DMS153 (cell line): ENCODE results near the gene DOCK9.
A peak's percentile ranks its signal among the peaks of the same experiment; 100 is the strongest.

Source experiments
- DNase-seq: peaks from one replicate; lab custom pipeline; 2025; lab: John Stamatoyannopoulos, UW

Gene DOCK9

DNA sequence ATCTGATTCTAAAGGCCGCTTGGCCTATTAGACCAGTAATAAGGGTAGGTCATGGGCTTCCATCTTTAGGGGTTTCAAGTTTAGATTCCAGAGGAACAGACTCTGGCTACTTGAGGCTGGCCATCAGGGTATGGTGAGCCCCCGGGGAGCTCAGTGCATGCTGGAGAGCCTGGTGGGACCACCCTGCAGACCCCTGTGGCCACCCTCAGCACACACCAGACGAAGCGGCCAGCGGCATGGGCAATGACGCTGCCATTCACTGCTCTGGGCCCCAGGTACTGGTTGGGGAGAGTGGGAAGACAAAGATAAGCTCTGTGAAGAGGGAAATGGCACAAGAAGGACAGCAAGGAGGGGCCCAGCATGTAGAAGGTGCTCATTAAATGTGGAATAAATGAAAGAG, 126.6 kb downstream of the DOCK9 start:
- no peak for DNase-seq

DNA sequence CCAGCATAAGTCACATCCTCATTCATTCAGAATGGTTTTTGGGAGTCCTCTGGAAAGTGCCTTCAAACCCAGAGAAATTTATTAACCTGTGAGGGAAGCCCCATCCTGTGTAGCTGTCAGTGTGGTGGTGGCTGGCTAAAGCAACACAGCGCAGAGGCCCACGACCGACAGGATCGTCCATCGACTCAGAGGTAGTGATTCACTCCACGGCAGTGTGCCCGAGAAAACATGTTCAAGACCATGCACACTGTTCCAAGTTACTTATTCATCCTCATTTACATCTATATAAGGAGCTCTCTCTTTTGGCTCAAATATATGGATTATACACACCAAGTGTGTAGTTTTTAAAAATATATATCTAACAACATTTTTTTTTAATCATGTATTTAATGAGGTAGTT, 129.1 kb downstream of the DOCK9 start:
- DNase-seq = no peak

DNA sequence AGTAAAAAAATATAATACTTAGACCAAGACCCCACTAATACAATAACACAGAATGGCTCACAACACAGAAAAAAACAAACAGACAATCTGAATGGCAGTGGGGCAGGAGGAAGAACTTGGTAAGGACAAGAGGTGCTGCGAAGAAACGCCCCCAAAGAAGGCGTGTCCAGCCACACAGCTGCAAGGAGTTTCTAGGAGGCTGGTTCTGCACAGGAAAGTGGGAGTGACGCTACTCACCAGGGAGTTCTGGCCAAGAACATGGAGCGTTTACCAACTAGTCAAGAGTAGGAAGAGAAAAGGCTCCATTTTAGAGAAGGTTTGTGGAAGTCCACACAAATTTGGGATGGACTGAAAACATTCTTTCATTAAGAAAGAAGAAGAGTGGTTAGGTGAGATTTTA, 130.1 kb downstream of the DOCK9 start:
- no peak for DNase-seq

DNA sequence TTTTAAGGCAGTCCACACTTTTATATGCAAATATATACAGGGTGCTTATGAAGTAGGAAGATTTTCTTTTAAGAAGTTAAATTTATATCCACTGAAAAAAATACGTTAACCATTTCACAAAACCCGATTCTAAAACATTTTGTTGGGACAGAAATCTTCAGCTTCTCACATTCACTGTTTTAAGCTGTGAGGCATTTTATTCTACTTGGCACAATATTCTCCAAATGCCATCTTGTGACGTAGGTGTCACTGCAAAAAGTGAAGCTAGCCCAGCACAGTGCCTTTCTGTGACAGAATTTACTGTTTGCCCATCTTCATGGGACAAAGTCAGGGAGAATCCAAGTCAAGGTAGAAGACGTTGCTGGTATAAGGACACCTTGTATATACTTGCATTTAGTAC, 130.9 kb downstream of the DOCK9 start:
- no peak for DNase-seq

DNA sequence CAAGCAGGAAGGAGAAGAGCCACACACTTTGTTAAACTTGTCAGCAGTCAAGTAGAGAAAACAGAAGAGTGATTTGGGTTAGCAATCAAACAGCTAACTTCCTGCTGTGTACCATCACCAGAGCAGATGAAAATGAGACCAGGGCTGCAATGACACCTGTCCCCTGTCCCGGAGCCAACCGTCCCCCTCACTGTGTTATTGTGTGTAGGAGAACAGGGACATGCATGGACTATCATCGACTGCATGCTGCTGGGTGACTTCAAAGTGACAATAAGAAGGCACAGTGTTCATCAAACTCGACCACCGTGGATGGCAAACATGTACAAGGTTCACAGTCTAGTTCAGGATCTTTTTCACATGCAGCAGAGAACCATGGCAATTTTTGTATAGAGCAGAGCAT, 131.3 kb downstream of the DOCK9 start:
- DNase-seq = no peak

DNA sequence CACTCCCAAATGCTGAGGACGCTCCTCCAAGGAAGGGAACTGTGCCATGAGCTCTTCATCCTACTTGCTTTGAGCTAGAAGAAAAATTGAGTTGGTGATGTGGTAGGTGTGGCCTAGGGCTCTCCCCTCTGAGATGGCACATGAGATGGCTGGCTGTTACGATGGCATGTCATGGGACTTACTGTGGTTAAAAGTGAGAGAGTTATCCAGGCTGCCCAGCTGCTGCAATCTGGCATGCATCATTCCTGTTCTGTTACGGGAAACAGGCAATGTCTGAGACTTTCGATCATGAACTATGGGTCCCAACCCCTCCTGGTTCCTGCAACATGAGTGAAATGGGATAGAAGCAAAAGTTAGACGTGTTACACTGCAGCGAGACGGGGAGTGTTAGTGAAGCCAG, 132.1 kb downstream of the DOCK9 start:
- DNase-seq = no peak

DNA sequence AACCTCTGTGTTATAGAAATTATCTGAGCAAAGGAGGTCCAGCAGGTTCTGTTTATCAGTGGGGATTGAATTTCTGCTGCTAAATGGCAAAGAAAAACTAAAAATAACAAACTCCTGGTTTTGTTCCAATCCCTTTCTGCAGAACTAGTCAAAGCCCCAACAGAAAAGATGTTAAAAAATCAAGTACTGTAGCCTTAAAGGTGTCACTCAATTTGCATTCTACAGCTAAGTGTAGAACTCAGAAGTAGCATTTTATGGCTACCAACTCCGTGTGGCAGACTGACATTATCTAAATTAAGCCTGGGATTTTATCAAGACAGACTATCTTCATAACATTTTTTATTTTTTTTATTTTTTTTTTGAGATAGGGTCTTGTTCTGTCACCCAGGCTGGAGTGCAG, 133.8 kb downstream of the DOCK9 start:
- no peak for DNase-seq

DNA sequence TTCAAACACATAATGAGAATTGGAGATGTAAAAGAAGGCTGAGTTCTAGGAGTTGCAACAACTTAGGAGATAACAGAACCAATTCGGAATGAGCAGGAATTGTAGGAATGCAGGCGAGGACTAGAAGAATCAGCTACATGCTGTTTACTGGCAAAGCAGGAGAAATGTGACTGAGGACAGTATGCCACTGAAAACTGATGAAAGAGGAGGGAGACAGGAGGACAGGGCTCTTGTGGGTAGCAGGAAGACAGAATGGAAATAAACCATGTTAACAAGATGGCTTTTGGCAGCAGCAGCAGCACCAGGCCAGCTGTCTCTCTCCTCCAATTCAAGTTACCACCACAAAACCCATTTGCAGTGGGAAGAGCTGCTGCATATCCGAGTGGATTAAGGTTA, 134.4 kb downstream of the DOCK9 start:
- no peak for DNase-seq

DNA sequence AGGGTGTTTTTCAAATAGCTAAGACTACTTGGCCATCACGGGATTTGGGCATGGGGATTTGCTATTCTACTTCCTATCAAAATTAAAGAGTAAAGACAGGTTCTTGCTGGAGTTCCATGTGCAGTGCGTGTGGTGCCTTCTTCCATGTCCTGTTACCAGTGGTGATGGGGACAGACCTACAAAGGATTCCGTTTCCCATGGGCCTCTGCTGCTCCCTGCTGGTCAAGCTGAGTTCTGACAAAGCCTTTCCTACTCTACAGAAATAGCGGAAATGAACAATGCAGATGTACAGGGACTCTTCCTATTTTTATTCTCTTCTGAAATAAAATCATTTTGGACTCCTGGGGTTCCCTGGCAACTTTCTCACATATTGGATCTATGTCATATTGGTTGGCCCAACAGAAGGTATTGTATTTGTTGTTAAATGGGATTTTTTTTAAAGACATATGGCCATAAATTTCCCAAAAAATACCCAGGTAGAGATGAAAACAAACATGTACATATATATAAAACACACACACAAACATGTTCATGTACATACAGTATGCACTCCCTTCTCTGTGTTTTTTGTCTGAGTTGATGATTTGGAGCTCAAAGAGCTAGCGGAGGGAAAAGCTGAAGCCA, 134.9 kb downstream of the DOCK9 start:
- peak; percentile 60 for DNase-seq

DNA sequence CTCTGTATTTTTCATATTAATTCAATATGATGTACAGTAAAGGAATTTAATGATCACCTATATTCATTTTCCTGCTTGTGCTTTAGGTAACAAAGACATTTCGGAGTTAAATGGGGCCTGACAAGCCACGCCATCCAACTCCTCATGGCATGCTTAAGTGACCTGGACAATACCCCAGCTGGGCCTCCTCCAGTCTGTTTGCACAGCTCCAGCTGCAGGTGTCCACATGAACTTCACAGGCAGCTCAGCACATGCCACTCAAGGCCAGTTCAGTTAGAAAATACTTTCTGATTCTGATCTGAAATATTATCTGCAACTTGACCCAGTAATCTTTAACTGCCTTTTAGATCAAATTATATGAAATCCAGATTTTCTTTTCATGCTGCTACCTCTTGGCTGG, 135.8 kb downstream of the DOCK9 start:
- peak; percentile 22 for DNase-seq

DNA sequence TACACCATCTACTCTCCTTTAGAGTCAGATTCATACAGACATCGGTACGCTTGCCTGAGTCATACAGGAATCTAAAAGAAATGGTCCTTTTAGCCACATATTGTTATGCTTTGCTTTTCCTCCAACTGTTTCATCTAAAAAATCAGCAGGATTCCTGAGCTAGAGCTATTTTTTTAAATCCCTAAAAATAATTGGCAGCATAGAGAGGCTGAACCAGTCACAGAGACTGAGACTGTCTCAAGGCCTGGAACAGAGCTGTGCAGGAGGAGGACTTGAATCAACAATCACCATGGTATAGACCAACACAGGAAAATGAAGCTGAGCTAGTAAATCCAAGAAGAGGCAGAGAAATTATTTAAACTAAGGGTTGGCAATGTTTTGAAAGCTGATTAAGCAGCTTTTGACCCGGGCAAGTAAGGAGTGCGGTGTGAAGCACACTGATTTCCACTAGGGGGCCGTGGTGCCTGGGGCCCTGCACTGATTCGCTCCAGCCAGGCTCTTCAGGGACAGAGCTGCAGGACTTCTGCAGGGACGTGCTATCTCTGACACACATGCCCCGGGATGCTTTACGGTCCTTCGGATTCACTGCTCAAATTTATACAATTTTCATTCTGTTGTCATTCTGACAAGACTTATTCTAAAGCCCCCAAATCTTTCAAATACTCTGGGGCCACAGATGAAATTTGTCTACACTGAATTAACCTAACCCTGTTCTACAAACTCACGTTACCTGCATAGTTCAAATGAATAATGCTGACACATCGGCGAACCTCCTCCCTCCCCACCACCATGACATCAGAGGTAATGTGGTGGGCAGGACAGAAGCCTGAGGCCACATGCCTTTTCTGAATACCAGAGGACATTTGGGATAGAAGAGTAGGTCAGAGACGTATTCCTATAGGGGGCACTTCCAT, 137.8 kb downstream of the DOCK9 start:
- DNase-seq = peak; percentile 47

DNA sequence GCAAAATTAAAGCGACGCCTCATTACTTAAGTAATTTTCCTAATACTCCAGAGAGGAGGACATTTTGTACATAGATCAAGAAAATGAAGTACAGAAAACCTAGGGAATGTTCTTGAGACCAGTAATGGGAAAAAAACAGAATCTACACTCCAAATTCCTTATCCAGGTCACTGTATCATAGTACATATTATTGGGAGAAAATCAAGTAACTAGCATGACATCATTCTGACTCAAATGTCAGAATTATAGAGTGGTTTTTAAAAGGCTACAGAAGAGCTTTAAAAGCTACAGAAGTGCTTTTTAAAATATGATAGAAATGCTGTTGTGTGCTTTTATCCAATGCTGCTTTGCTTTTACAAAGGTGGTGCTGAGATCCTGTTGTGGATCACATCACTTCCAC, 139.1 kb downstream of the DOCK9 start:
- DNase-seq = no peak

DNA sequence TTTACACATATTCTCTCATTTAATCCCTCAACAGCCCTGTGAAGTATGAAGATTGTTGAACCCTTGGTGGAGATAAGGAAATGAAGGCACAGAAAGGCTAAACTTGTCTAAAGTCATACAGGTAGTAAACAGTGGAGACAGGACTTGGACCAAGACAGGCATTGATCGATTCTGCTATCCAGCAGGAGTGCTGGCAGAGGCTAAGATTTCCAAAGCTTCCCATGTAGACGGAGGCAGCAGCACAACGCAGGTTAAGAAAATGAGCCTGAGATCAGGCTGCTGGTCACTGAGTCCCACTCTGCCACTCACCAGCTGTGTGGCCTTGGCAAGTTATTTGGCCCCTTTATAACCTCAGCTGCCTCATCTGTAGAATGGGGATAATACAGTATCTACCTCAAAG, 140.0 kb downstream of the DOCK9 start:
- no peak for DNase-seq

DNA sequence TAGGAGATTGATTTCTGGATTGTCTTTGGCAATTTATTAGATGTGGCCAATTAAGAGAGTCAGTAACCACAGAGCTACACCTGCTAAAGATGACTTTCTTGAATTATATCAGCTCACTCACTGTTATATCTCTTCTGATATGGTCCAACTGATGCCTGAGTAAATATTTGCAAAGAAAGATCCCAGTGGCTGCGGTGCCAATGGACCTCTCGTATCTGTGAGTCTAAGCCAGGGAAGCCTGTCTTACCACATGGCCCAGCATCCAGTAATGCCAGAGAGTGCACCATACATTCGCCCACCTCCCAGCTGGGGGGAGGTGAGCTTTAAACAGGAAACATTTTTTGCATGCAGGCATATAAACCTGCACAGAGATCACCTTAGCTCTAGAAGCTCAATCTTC, 142.7 kb downstream of the DOCK9 start:
- peak; percentile 11 for DNase-seq

DNA sequence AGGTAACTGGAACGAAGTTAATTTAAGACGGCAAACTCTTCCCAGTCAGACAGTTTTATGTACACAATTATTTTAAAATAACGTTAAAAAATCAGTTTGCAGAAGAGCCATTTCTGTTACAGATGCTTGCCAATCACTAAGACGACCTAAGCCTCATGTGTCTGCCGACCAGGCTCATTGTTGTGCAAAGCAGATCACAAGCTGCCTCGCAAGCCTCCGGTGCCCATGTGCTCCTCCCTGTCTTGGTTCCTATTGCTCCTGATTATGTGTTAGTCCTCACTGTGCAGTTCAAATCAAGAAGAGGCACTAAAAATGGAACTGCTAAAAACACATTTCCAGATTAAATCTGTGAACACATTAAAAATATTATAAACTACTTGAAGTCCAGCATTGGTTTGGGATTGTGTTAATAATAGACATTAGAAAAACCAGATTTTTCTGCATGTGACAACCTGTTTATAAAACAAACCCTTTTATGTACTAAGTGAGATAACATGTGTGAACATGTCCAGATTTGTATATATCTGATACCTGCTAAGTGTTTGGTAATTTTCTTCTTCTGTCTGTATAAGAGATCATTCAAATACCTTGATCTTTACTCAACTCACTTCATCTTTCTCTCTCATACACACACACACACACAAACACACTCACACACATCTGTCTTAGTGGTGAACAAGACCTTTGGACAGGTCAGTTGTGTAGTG, 143.5 kb downstream of the DOCK9 start:
- no peak for DNase-seq

DNA sequence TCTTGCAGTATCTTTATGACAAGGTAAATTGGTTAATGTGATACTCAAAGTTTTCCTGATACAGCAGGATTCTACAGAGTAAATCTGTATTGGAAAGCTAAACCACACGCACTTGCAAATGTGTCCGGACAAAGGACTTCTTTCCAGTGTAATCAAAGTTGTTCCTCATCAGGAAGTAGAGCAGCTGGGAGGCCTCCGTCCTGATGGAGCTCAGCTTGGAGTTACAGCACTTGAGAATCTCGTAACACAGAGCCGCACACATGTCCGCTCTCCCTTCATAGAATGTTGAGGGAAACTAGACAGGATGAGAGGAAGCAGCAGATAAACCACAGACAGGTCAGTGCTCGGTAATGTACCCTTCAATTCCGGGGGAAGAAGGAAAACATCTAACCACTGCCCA, 146.6 kb downstream of the DOCK9 start:
- DNase-seq = no peak

DNA sequence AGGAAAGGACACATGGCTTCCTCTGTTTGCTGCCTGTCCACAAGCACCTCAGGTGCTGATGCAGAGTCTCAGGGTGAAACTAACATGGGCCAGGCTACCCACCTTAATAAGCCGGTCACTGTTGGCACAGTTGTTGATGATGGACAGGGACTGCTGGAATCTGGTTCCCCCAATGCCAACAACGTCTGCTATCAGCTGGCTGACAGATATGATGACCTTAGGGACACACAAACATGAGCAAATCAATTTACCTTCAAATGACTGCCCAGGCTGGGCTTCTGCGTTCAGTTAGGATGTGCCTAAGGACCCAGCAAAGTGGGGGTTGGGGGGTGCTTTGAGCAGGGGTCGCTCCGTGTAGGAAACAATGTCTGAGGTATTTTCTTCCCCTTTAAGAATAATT, 148.3 kb downstream of the DOCK9 start:
- no peak for DNase-seq

DNA sequence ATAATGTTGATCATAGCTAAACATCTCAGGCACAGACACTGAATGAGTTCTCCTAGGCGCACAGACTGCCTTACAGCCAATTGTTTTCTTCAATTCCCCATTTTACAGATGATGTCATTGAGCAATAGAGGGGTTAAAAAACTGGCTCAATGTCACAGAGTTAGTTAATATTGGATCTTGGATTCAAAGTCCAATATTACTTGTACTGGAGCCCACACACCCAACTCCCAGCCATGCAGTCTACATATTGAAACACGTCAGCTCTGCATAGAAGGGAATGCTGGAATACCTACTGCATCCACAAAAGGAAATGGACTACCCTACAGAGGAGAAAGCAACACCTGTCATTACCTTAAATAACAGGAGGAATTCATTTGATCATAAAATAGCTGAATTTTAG, 149.2 kb downstream of the DOCK9 start:
- no peak for DNase-seq

DNA sequence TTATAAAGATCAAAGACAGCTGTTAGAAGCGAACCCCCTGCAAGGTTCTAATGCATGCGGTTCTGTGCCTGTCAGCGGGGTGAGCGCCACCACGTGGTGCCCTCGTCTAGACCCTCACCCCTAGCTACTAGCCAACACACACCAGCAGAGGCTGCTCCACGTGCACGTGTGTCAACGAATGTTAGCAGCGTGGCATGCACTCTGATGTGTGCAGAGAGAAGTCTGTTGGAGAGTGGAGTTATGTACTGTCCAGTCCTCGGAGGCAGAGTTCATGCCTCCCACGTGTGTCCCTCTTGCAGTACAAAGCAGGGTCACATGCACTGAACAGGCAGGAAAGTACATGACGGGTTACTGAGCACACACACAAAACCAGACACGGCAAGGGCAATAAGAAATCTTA, 150.4 kb downstream of the DOCK9 start:
- no peak for DNase-seq

DNA sequence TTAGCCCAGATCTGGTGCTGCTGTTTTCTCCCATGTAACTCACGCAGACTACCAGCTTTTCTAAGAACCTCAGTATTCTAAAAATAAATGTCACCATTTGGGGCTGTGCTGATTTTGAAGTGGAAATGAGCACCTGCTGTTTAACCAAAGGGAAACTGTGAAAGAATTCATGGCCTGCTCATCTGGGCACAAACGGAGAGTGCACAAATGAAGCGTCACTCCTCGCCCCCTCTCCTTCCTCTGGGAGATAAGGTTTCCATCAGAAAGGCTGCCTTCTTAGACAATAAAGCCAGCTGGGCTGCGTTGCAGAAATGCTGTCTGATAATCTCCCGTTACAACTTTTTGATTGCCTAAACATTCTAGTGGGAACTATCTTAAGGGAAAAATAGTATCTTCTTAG, 151.7 kb downstream of the DOCK9 start:
- no peak for DNase-seq

DNA sequence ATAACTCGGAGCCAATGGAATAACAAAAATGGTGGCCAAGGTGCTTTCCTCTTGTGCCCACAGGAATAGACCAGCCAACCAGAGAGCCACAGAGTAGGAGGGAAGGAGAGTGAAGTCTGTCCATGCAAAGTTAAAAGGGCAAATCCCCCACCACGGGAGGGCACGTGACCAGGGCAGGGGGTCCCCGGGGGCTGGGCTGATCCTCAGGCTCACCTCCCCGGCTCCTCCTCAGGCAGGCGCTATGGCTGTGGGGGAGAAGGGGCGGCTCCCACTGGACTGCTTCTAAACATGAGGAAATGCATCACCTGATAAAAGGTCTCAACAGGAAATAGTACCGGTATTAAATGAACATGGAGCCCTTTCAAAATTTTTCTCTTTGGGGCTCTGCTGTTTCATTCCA, 152.2 kb downstream of the DOCK9 start:
- DNase-seq = no peak

DNA sequence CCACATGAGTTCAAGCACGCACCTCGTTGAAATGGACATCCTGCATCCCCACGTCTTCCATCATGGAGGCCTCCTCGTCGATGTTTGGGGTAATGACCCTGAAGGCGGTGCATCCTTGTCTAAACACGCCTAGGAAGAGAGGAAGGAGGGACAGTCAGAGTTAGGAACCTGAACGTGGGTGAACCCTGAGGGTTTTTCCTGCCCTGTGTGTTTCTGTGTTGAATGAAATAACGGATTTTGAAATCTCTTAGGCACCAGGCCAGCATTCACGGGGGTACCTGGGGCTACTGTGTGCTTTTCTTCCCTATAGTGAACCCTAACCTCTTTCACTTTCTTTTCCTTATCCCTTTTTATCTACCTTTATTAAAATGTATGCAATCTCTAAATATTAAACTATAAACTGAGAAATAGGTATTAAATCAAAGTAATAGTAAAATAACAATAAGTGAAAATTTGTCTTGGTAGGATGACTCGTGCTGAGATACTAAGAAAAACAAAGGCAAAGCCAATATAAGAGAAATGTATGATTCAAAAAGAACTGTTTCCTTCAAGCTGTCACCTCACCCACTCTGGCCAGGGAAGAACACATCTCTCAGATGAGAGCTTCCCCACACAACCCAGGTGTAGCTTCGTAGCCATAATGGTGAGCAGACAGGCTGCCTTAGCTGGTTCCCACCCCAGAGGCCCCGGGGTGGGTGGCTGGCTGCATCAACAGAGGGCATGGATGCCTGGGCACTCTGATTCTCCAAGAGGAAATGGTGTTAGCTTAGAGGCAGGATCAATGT, 153.3 kb downstream of the DOCK9 start:
- no peak for DNase-seq
